HG02678 (cell line): ENCODE measurements around the gene MIER2.

Experiments used
- ATAC-seq: cut with Tn5 transposase; IDR thresholded peaks from one replicate; pipeline ENCODE4 v1.9.1; 2021; ENCODE audit warnings: mild to moderate bottlenecking, moderate library complexity; ENCODE audit not compliant: unreplicated experiment

MIER2 gene

DNA sequence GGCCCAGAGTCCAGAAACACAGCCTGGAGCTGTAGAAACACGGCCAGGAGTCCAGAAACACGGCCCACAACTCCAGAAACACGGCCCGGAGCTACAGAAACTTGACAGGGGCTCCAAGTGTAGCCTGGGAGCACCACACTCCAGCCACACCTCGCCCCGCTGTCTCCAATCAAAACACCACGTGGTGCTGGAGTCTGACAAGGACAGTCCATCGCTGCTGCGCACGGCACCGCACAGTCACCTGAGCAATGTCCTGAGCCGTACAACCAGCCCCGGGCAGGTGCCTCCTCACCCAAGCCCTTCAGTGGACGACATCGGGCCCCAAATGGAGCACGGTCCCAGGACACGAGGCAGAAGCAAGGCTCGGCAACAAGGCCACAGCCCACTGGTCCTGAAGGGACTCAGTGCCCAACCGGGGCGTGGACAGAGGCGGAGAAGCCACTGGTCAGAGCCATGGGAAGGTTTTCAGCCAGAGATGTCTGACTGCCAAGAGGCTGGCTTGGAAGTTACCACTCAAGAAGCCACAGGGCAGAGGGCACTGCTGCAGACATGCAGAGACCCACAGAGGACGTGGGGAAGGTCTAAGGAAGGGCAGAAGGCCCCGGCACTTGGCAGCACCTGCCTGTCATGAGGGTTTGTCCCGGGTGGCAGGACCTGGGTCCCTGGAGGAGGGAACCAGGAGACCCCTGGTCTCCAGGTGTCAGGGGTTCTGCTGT is 33.7 kb downstream of the MIER2 start:
- ATAC-seq = no peak

DNA sequence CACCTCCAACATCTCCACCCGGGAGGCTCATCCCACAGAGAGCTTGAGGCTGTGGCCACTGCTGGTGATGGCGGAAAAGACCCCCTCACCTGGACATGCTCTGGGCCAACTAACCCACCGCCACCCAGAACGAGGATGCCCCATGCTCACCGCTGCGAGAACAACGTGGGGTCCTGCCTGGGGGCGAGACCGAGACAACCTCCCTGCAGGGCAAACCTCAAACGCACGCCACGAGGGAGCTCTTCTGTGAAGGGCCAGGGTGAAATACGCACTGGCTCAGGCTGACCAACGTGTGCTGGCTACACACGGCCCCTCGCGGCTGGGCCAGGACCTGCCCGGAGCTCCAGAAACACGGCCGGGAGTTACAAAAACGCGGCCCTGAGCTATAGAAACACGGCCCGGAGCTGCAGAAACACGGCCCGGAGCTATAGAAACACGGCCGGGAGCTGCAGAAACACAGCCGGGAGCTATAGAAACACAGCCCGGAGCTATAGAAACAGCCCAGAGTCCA is 34.4 kb downstream of the MIER2 start:
- ATAC-seq = no peak

GRCh38 chr19:309206-309565 is 35.4 kb downstream of the MIER2 start:
- ATAC-seq = no peak

DNA sequence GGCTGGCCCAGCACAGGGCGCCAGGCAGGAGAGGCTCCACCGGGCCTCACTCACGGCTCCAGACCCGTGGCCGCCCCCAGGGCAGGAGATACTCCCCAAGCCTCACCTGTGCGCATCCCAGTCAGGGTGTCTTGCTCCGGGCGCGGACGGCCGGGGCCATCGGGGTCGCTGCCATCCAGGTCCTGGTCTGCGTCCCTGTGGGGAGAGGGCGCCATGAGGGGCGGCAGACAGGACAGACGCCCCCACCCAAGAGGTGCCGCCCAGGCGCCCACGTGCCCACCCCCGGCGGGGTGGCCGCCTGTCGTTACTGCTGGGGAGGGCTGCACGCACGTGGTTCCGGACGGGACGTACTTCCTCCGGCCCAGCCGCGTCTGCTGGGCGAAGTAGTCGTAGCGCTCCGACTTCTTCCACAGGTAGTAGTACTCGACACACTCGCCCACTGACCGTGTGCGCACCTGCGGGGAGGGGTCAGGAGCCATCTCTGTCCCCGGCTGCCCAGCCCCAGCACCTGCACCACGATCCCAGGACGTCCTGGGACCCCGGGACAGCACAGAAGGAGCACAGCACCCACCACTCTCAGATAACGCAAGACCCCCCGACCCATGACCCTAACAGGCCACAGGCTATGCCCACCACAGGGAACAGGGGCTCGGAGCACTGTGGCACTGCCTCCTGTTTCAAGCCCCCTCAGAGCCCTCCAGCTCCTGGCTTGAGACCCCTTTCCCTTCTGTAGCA is 36.0 kb downstream of the MIER2 start:
- no peak for ATAC-seq

DNA sequence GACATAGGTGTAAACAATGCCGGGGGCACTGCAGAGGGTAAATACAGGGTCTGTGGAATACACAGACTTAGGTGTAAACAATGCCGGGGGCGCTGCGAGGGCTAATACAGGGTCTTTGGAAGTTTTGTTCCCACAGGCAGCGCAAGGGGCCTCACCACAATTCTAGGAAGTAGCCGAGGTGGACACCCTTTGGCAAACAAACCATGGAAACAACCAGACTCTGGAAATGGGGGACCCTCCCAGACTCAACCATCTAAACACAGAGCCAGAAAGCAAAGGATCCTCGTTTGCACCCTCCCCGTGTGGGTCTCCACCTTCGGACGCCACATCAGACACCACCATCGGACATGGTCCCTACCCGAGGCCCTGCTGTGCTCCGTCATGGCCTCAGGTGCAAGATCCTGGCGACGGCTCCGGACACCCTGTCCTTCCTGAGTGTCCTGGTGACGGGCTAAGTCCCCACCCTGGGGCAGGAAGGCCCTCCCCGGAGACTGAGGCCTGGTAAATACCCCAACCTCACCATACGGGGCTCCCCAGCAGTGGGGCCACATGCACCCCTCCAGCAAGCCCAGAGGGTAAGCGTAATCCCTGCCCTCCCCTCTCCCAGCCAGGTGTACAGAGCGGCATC is 36.7 kb downstream of the MIER2 start:
- ATAC-seq = no peak

GRCh38 chr19:307111-307531 is 37.5 kb downstream of the MIER2 start:
- no peak for ATAC-seq

DNA sequence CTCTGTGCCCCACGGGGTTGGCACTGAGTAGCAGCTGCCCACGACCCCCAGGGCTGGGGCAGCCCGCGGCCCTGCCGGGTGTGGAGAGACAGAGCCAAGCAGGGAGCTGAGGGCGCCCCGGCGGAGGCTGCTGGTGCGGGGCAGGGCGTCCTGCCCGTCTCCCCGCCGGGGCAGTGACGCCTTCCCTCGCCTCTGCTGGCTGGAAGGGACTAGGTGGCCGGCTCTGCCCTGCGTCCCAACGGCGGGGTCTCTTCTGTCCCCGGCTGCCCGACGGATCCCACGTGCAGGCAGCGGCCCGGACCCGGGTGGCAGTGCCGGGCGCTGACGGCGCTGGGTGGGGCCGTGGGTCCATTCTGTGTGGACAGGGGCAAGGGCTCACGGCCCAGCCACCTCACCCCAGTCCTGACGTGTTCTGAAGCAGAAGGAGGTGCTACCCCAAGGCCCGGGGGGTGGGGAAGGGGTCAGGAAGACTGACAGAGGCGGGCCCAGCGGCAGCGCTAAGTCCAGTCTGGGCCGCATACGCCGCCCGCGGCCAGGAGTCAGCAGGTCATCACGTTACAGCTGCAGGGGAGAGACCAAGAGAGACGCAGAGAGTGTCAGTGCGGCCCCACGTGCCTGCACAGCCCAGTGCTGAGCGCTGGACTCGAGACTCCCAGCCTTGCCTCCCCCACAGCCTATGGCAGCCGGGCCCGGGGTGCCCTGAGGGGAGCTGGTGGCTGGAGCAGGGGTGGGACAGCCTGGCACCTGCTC is 38.3 kb downstream of the MIER2 start:
- ATAC-seq = no peak

DNA sequence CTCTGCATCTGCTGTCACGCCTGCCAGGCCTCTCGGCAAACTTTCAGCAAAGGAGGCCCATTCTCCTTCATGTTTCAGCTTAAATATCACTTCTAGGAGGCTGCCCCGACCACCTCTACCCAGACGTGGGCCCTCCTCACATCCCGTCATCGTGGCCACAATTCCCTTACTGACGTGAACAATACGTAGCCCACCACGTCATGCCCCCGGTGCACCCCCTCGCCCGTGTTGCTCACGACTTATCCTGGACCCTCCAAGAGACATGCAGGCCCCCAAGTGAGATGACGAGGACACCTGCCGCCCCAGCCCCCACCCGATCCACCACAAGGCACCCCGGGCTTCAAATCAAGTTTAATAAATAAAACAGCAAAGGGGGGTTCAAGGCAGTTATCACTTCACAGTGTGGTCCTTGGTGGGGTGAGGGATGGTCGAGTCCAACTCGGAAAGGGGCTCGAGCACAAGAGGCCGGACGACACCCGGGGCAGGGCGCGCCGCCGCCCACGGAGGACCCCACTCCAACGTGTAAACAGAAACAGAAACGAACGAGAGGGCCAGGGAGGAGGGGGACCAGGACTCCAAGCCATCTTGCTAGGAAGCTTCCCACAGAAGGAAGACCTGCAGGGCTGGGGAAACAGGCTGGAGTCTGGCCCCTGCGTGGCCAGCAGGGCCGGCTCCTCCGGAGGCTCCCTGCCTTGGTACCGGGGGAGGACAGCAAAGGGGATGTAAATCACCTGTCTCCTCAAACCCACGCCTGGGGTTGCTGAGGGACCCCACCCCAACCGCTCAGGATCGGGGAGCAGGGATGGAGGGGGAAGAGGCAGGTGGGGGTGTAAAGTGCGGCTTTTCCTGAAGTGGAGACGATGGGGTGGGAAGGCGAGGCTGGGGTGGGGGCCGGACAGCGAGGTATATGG is 39.1 kb downstream of the MIER2 start:
- no peak for ATAC-seq

DNA sequence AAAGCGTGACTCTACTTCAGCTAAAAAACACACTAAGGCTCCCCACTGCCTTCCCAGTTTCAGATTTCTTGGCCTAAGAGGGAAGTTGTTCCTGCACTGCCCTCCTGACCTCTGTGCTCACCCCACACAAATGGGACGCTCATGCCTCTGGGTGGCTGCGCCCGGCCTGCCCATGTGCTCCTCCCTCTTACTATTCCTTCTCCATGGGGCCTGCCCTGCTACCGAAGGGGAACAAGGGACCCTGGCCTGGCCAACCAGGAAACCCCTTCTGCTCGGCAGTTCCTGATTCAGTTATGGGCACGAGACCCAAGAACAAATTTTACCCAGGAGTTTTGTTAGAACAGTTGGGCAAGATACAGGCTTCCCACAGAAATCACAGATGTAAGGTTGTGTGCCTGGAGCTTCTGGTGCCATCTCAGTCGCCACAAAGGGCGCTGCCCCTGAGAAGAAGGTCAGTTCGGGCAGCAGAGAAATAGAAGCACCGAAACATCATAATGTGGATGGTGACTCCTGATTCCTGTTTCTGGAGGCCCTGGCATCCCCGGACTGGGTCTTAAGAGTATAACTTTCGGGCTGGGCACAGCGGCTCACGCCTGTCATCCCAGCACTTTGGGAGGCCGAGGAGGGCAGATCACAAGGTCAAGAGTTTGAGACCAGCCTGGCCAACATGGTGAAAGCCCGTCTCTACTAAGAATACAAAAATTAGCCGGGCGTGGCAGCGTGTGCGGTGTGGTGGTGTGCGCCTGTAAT is 47.9 kb downstream of the MIER2 start:
- ATAC-seq = no peak

GRCh38 chr19:295687-296370 is 48.8 kb downstream of the MIER2 start:
- ATAC-seq = no peak

DNA sequence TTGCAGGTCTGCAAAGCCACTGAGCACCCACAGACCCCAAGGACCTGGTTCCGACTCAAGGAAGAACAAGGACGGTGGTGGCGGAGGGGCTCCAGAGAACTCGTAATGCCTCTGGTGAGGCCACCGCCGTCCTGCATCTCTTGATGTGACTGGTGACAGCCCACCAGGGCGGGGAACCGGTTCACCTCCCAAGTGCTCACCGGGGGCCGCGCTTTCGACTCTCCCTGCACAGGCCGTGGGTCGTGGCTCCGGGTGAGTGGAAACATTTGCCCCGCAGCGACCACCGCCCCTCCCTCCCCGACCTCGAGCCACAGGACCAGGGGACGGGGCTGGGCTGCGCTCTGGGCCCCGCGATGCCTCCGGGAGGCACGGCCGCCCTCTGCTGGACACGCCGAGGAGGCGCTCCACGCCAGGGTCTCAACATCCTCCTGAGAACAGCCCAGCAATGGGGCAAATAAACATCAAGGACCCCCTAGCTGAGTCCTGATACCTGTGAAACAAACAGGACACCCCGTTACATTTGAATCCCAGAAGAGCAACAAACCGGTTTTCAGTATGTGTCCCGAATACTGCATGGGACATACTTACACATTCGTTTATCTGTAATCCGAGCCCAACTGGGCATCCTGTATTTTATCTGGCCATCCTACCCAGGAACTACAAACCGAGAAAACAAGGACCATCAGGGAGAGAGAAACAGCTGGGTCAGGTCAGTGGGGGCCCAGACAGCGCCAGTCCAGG is 49.5 kb downstream of the MIER2 start:
- no peak for ATAC-seq

DNA sequence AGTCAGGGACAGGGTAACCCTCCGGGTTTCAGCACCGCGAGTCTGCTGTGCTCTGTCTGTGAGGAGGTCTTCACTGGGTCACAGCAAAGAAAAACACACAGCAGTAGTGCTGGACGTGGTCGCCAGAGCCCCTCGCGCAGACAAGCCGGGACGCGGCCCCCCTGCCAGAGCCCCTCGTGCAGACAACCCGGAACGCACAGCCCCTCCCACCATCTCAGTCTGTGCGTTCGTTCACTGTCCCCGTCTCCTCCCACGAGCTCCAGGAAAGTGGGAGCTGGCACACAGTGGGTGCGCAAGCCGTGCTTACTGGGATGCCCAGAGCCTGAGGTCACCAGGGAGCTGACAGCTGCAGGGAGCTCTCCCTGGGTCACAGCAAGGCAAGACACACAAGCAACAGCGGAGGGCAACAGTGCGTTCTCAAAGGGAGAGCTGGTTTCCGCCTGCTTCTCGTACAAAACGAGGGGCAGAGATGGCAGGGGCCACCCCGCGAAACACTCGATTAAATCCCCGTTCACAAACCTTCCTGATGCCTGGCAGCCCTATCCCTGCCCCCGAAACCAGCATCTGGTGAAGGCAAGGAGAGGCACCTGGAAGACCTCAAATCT is 50.2 kb downstream of the MIER2 start:
- ATAC-seq = no peak

- ATAC-seq = no peak
Observed at GRCh38 chr19:293436-294110, 51.0 kb downstream of the MIER2 start.

DNA sequence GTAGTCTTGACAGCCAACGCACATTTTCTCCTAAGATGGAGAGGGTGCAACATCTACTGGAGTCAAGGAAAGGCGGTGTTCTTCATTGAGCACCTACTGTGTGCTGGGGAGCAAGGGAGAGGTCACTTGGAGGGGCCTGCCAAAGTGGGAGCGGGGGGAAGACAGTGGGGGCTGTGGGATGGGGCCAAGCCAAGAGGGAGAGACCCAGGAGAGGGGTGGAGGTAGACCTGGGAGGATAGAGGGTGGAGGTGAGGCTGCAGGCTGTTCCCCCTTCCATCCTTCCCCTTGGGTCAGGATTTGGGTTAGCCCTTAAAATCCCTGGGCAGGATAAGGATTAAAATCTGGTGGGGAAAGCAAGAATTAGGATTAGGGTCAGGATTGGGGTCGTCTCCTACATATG is 51.6 kb downstream of the MIER2 start:
- no peak for ATAC-seq

DNA sequence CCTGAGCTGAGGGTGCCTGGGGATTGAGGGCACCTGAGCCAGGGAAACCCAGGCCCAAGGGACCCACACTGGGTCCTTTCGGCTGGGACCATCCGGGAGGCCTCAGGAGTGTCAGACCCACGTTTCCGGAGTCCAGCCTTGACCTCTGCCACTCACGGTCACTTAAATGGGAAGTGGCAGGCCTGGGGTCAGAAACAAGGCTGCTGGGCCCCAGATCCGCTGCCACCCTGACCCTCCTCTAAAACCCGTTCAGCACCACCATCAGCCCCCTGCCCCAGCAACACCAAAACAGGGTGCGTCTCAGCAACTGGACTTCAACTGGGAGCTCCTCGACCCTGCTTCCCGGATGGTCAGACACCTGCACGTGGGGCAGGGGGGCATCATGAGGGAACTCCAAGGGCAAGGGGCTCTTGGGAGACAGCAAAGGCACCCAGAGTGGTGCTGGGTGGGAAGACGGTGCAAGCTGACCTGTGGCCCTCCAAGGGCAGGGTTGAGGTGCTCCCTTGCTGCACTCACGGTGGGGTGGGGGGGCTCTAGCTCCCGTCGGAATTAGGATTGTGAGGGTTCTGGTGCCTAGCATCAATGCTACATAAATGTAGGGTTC is 52.2 kb downstream of the MIER2 start:
- ATAC-seq = no peak

DNA sequence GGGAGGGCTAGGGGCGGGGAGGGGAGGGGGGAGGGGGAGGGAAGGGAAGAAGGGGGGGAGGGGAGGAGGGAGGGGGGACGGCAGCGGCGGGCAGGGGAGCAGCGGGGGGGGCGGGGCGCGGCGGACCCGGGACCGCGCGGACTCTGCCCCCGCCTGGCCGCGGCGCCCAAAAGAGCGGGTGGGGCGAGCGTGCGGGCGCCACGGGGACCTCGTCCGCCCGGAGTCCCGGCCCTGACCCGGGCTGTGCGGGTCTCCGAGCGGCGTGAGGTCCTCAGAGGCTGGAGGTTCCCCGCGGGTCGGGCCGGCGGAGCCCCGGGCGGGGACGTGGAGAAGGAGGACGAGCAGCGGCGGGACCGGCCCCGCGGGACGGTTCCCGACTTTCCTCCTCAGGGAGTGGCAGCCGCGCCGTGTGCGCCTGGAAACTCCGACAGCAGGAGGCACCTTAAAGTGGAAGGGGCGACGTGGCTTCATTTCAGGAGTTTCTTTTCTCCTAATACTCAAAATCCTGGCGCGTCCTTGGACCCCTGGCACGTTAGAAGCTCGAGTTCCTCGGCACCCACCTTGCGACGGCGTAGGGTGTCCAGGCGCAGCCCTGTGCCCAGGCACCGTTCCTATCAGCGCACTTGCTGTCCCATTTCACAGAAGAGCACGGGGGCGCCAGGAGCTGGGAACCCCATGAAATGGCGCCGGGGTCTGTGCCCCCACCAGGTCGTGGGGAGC is 52.9 kb downstream of the MIER2 start:
- ATAC-seq = no peak
